OCI-LY1 (cell line): Measurements from ENCODE around the gene ALPI.

Experiments used
- H2AFZ ChIP-seq: fragments of 200-600 bp; sonication (generic), shearing (Covaris generic); 2 replicates; pipeline ENCODE4 v1.6.0; 2014; ENCODE audit warnings: antibody characterized with exemption, mild to moderate bottlenecking, low read length
- H3F3A ChIP-seq: fragments of 200-600 bp; sonication (generic), shearing (Covaris generic); 2 replicates; pipeline ENCODE4 v1.6.0; 2014; ENCODE audit warnings: mild to moderate bottlenecking, antibody characterized with exemption, low read length, moderate library complexity; ENCODE audit not compliant: insufficient read depth
- H3K27ac ChIP-seq: fragments of 200-600 bp; sonication (generic); 2 replicates; pipeline ENCODE4 v1.5.1; 2014; ENCODE audit warnings: low read length, mixed run types, mild to moderate bottlenecking, low read depth; ENCODE audit not compliant: poor library complexity, severe bottlenecking
- H3K27me3 ChIP-seq: fragments of 200-600 bp; sonication (generic); 2 replicates; pipeline ENCODE4 v1.6.0; 2014; ENCODE audit warnings: antibody characterized with exemption, mild to moderate bottlenecking, low read length, moderate library complexity; ENCODE audit not compliant: insufficient read depth
- H3K36me3 ChIP-seq: fragments of 200-600 bp; sonication (generic); 2 replicates; pipeline ENCODE4 v1.6.1; 2014; ENCODE audit warnings: mild to moderate bottlenecking, antibody characterized with exemption, low read length, moderate library complexity, mixed read lengths; ENCODE audit not compliant: insufficient read depth
- H3K4me1 ChIP-seq: fragments of 200-600 bp; sonication (generic); 2 replicates; pipeline ENCODE4 v1.5.1; 2014; ENCODE audit warnings: mild to moderate bottlenecking, low read length, moderate library complexity; ENCODE audit not compliant: insufficient read depth, severe bottlenecking
- H3K4me2 ChIP-seq: fragments of 200-600 bp; sonication (generic), shearing (Covaris generic); 2 replicates; pipeline ENCODE4 v1.6.1; 2014; ENCODE audit warnings: low read length
- H3K4me3 ChIP-seq: fragments of 200-600 bp; sonication (generic); 2 replicates; pipeline ENCODE4 v1.5.1; 2014; ENCODE audit warnings: low read length, low read depth, mild to moderate bottlenecking, mixed read lengths; ENCODE audit not compliant: poor library complexity, severe bottlenecking
- H3K79me2 ChIP-seq: fragments of 200-600 bp; shearing (Covaris generic); 2 replicates; pipeline ENCODE4 v1.6.1; 2016; ENCODE audit warnings: mixed run types, low read length, mixed read lengths; ENCODE audit not compliant: insufficient read depth
- H3K9ac ChIP-seq: fragments of 200-600 bp; sonication (generic), shearing (Covaris generic); 2 replicates; pipeline ENCODE4 v1.6.1; 2014; ENCODE audit warnings: mild to moderate bottlenecking, low read length, mixed read lengths
- H3K9me2 ChIP-seq: fragments of 200-600 bp; sonication (generic), shearing (Covaris generic); 2 replicates; pipeline ENCODE4 v1.6.1; 2014; ENCODE audit warnings: low read depth, mild to moderate bottlenecking, low read length, mixed read lengths
- H3K9me3 ChIP-seq: fragments of 200-600 bp; shearing (Covaris generic); 2 replicates; pipeline ENCODE4 v1.6.1; 2014; ENCODE audit warnings: low read length, mixed read lengths
- H4K20me1 ChIP-seq: fragments of 200-600 bp; sonication (generic), shearing (Covaris generic); 2 replicates; pipeline ENCODE4 v1.6.0; 2016; ENCODE audit warnings: mild to moderate bottlenecking, low read length; ENCODE audit not compliant: insufficient read depth
- CTCF ChIP-seq: fragments of 200-600 bp; sonication (generic), shearing (Covaris generic); IDR thresholded peaks from 2 replicates; pipeline ENCODE4 v1.5.1; 2017; ENCODE audit warnings: mild to moderate bottlenecking, antibody characterized with exemption, low read length, moderate library complexity, mixed read lengths
- EZH2 ChIP-seq: fragments of 200-600 bp; sonication (generic), shearing (Covaris generic); IDR thresholded peaks from 2 replicates; pipeline ENCODE4 v1.8.0; 2017; ENCODE audit warnings: borderline replicate concordance, mixed run types, mild to moderate bottlenecking, antibody characterized with exemption, low read length, moderate library complexity, mixed read lengths

Gene ALPI

GRCh38 chr2:232457121-232458011 is 1.4 kb downstream of the ALPI start:
- Histone ChIP-seq H4K20me1 (no peaks in the 10 kb centered on the region), H3K4me1 (no peaks in the 10 kb centered on the region), H3K27me3 (0 out of 2 replicates have a peak, but pooled peaks cover 11% of the 10 kb centered on the region), H3F3A (no peaks in the 10 kb centered on the region), H2AFZ (no peak overlapping the region), H3K27ac (no peak overlapping the region), H3K9me3 (no peaks in the 10 kb centered on the region), H3K79me2 (no peaks in the 10 kb centered on the region), H3K4me3 (no peak overlapping the region), H3K9me2 (no peaks in the 10 kb centered on the region), H3K4me2 (no peak overlapping the region), H3K9ac (no peak overlapping the region), H3K36me3 (no peaks in the 10 kb centered on the region)
- no peak for TF ChIP-seq CTCF
- no peak for TF ChIP-seq EZH2

- H3K4me2 ChIP-seq: no peak overlapping the region
- no peaks in the 10 kb centered on the region for H3K4me1 ChIP-seq
- H3K9me3 ChIP-seq: no peaks in the 10 kb centered on the region
- 0 out of 2 replicates have a peak, but pooled peaks cover 11% of the 10 kb centered on the region for H3K27me3 ChIP-seq
- no peaks in the 10 kb centered on the region for H3F3A ChIP-seq
- H3K9ac ChIP-seq: no peak overlapping the region
- no peaks in the 10 kb centered on the region for H4K20me1 ChIP-seq
- H2AFZ ChIP-seq: no peak overlapping the region
- no peak overlapping the region for H3K27ac ChIP-seq
- no peaks in the 10 kb centered on the region for H3K79me2 ChIP-seq
- H3K36me3 ChIP-seq: no peaks in the 10 kb centered on the region
- no peak overlapping the region for H3K4me3 ChIP-seq
- no peaks in the 10 kb centered on the region for H3K9me2 ChIP-seq
- TF ChIP-seq CTCF (no peak), EZH2 (no peak)
Measured at GRCh38 chr2:232458051-232458660, 2.2 kb downstream of the ALPI start.

GRCh38 chr2:232458661-232459418 is 2.9 kb downstream of the ALPI start:
- no peak overlapping the region for H3K4me2 ChIP-seq
- no peak overlapping the region for H3K27ac ChIP-seq
- no peaks in the 10 kb centered on the region for H3F3A ChIP-seq
- H3K9me2 ChIP-seq: no peaks in the 10 kb centered on the region
- H3K4me3 ChIP-seq: no peak overlapping the region
- no peaks in the 10 kb centered on the region for H3K79me2 ChIP-seq
- no peaks in the 10 kb centered on the region for H3K4me1 ChIP-seq
- no peak overlapping the region for H2AFZ ChIP-seq
- H3K9me3 ChIP-seq: no peaks in the 10 kb centered on the region
- 0 out of 2 replicates have a peak, but pooled peaks cover 11% of the 10 kb centered on the region for H3K27me3 ChIP-seq
- no peak overlapping the region for H3K9ac ChIP-seq
- no peaks in the 10 kb centered on the region for H3K36me3 ChIP-seq
- TF ChIP-seq EZH2: no peak
- no peak for TF ChIP-seq CTCF
- no peaks in the 10 kb centered on the region for H4K20me1 ChIP-seq
